ENCODE measurements around the gene HK1.

HK1 gene

GRCh38 chr10:69338547-69339450, 60.5 kb downstream of the HK1 start (continued):
- peak; percentile 53 for TF ChIP-seq ZNF398 (tag by site-specific recombination; IDR thresholded peaks at IDR 0.05)
- 0 out of 2 replicates have a peak, but pooled peaks have one; percentile 26 for TF ChIP-seq ZNF266 (tag by site-specific recombination; IDR thresholded peaks at IDR 0.05; ENCODE audit: low read depth)
- TF ChIP-seq ZNF239 (tag by site-specific recombination; IDR thresholded peaks at IDR 0.05): no peak
- TF ChIP-seq ZNF416 (tag by site-specific recombination; IDR thresholded peaks at IDR 0.05): no peak
- no peak for TF ChIP-seq ELK4 (IDR thresholded peaks at IDR 0.05; ENCODE audit: borderline replicate concordance, low read depth, low read length)
- TF ChIP-seq ZNF184 (tag by site-specific recombination; IDR thresholded peaks at IDR 0.05): no peak
- TF ChIP-seq ZNF350 (tag by site-specific recombination; IDR thresholded peaks at IDR 0.05): no peak
- no peak for TF ChIP-seq ZNF391 (tag by site-specific recombination; IDR thresholded peaks at IDR 0.05; ENCODE audit: borderline replicate concordance, low read depth)

GRCh38 chr10:69340695-69341094, 62.4 kb downstream of the HK1 start:
- Histone ChIP-seq H3K4me1 (ENCODE audit: control insufficient read depth, insufficient read depth, low read length) (peaks cover 6% of the 10 kb centered on the region), H3K27ac (ENCODE audit: extremely low read depth, low read depth, low read length) (no peak overlapping the region)
- POLR2A ChIA-PET: interaction anchor here (0.6 kb wide), 1 partner anchor 87 kb away, joined by 10 read pairs; no protein-coding TSS in a partner anchor

More at GRCh38 chr10:69340695-69341094, 62.4 kb downstream of the HK1 start:
- H3K4me3 ChIP-seq (ENCODE audit: low read depth, low read length): no peak overlapping the region
- TF ChIP-seq ZBTB20 (tag by site-specific recombination; IDR thresholded peaks at IDR 0.05) (no peak), ZSCAN4 (tag by site-specific recombination; IDR thresholded peaks at IDR 0.05) (no peak), ZNF623 (tag by site-specific recombination; IDR thresholded peaks at IDR 0.05) (no peak), ZNF24 (tag by site-specific recombination; IDR thresholded peaks at IDR 0.05) (no peak), ZNF138 (tag by site-specific recombination; IDR thresholded peaks at IDR 0.05; ENCODE audit: borderline replicate concordance) (no peak), ZNF792 (tag by site-specific recombination; IDR thresholded peaks at IDR 0.05) (no peak), KLF7 (tag by site-specific recombination; IDR thresholded peaks at IDR 0.05; ENCODE audit: borderline replicate concordance) (no peak), ZNF785 (tag by site-specific recombination; IDR thresholded peaks at IDR 0.05) (no peak), ZBTB11 (tag by site-specific recombination; conservative IDR thresholded peaks at IDR 0.05; ENCODE audit: low read depth) (no peak), ZNF335 (tag by site-specific recombination; conservative IDR thresholded peaks at IDR 0.05) (no peak)
- H3K36me3 ChIP-seq (ENCODE audit: control insufficient read depth in 2 of 2, insufficient read depth in 1 of 2, low read length in 2 of 2): peaks cover 0 to 24% of the 10 kb centered on the region in 2 experiments; a peak in 2 of 3 replicates
- CTCF ChIA-PET: interaction anchor here (0.5 to 0.6 kb wide), 2 partner anchors 15 to 103 kb away, joined by 4 to 5 read pairs; no protein-coding TSS in a partner anchor
- H3K9me3 ChIP-seq (ENCODE audit: control insufficient read depth, insufficient read depth, low read depth, low read length): no peaks in the 10 kb centered on the region

Measured in HEK293 (cell line).